Measurements from ENCODE around the gene PRPF19.

DNA sequence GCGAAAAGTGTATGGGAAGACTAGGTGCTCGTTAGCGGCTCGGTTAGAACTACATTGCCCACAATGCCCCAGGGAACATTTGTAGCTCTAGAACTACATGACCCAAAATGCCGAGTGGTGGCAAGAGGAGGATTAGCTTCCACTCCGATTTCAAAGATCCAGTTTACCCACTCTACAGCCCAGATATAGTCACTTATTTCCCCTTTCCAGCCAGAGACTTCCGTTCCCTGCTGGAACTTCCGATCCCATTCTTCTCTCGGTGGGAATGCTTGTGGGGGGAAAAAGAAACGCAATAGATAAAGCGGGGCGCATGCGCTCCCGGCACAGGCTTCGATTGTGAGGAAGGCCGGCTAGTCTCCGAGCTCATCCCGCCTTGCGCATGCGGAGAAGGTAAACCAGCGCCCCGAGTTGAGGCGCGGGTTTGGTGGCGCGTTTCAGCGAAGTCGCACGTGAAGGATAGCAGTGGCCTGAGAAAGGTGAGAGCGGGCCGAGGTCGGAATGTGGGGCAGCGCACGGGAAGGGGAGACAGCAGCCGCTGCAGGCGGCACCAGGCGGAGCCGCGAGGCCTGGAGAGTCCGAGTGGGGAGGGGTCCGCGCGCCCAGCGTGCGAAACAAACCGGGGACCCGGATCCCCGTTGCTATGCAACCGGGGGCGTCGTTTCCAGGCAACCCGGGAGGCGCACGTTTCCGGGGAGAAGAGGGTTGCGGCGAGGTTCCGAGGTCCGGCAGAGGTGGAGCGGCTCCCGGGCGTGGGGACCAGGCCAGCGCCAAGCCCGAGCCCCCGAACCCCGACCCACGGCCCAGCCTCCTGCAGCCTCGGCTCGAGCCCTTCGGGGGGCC lies 7.6 kb upstream of the PRPF19 start, which contains the start of gene TMEM109:
- TF ChIP-seq, protein P1, sequence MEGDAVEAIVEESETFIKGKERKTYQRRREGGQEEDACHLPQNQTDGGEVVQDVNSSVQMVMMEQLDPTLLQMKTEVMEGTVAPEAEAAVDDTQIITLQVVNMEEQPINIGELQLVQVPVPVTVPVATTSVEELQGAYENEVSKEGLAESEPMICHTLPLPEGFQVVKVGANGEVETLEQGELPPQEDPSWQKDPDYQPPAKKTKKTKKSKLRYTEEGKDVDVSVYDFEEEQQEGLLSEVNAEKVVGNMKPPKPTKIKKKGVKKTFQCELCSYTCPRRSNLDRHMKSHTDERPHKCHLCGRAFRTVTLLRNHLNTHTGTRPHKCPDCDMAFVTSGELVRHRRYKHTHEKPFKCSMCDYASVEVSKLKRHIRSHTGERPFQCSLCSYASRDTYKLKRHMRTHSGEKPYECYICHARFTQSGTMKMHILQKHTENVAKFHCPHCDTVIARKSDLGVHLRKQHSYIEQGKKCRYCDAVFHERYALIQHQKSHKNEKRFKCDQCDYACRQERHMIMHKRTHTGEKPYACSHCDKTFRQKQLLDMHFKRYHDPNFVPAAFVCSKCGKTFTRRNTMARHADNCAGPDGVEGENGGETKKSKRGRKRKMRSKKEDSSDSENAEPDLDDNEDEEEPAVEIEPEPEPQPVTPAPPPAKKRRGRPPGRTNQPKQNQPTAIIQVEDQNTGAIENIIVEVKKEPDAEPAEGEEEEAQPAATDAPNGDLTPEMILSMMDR (IDR thresholded peaks at IDR 0.05), result peak in 2 of 6 experiments; percentile 3 to 17
- TF ChIP-seq POLR2A (IDR thresholded peaks at IDR 0.05) (peak in 2 of 4 donors; percentile 22 to 58), EP300 (IDR thresholded peaks at IDR 0.05) (no peak), POLR2AphosphoS5 (IDR thresholded peaks at IDR 0.05) (peak; percentile 59 to 76)
